Fibroblast of pulmonary artery (primary cell): ENCODE results near the gene PRDM15.

Experiments
- DNase-seq: peaks from one replicate; pipeline ENCODE4 v3.0.0-alpha.2; 2010; ENCODE audit warnings: low read depth
- H3K4me3 ChIP-seq: replicated peaks from 2 replicates; pipeline ENCODE4 v1.5.1; 2011; ENCODE audit warnings: low read depth, mild to moderate bottlenecking, control low read depth, low read length, moderate library complexity
- TF ChIP-seq, protein P1 (sequence below): IDR thresholded peaks from 2 replicates; pipeline ENCODE4 v1.5.1; 2011; ENCODE audit warnings: mild to moderate bottlenecking, control low read depth, low read length, inconsistent platforms; ENCODE audit errors: missing control alignments

PRDM15 gene

DNA sequence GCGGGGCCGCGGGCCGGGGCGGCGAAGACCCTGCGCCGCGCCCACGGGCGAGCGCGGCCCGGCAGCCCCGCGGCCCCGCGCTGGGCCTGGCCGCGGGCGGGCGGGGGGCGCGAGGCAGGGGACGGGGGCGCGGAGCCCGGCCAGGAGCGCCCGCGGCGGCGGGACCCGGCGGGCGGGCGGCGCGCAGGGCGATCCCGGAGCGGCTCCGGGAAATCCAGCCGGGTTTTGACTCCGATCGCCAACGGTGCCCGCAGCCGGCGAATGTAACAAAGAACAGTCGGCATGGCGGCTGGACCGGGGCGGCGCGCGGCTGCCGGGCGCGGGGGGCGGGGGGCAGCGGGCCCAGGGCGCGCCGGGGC is 334 bp downstream of the PRDM15 start:
- peak; percentile 84 for DNase-seq
- H3K4me3 ChIP-seq = peak overlapping the region; percentile 81
- TF ChIP-seq, protein P1, sequence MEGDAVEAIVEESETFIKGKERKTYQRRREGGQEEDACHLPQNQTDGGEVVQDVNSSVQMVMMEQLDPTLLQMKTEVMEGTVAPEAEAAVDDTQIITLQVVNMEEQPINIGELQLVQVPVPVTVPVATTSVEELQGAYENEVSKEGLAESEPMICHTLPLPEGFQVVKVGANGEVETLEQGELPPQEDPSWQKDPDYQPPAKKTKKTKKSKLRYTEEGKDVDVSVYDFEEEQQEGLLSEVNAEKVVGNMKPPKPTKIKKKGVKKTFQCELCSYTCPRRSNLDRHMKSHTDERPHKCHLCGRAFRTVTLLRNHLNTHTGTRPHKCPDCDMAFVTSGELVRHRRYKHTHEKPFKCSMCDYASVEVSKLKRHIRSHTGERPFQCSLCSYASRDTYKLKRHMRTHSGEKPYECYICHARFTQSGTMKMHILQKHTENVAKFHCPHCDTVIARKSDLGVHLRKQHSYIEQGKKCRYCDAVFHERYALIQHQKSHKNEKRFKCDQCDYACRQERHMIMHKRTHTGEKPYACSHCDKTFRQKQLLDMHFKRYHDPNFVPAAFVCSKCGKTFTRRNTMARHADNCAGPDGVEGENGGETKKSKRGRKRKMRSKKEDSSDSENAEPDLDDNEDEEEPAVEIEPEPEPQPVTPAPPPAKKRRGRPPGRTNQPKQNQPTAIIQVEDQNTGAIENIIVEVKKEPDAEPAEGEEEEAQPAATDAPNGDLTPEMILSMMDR = no peak

DNA sequence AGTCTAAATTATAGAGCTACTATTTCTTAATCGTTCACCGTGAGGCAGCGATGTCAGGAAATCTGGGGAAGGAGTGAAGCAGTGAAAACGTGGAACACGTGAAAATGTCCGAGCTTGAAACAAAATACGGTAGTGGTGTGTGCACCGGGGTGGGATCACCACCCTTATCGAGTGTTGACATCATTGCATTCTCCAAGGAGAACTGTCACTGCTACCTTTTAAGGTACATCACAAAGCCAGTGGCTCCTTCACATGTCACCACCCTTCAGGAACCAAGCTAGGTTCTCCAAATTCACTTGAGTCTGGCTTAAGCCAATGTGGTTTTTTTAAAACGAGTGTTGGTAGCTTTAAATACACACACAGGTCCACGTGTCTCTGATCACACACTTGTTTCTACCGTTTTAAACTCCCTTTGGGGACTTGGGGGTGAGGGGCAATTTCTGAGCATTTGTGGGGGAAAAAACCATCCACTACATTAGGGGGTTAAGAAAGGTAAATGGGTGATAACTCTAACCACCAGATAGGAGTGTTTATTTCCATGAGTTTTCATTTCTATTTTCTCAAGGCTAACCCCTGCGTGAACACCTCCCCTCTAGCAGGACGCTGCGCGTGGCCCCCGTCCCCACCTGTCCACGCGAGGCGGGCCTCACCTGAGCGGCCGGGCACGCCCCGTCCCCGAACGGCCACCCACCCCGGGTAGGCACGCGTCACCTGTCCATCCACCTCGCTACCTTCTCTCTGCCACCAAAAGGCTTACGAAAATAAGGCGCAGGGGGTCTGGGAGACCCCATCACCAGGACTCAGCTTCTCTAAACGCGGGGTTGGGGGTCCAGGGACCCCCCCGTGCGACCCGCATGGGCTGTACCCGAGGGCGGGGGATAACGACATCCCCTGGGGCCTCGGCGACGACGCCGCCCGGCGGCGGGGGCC is 978 bp downstream of the PRDM15 start:
- H3K4me3 ChIP-seq = peak overlapping the region; percentile 81
- TF ChIP-seq, protein P1 = no peak
- peak; percentile 60 for DNase-seq

DNA sequence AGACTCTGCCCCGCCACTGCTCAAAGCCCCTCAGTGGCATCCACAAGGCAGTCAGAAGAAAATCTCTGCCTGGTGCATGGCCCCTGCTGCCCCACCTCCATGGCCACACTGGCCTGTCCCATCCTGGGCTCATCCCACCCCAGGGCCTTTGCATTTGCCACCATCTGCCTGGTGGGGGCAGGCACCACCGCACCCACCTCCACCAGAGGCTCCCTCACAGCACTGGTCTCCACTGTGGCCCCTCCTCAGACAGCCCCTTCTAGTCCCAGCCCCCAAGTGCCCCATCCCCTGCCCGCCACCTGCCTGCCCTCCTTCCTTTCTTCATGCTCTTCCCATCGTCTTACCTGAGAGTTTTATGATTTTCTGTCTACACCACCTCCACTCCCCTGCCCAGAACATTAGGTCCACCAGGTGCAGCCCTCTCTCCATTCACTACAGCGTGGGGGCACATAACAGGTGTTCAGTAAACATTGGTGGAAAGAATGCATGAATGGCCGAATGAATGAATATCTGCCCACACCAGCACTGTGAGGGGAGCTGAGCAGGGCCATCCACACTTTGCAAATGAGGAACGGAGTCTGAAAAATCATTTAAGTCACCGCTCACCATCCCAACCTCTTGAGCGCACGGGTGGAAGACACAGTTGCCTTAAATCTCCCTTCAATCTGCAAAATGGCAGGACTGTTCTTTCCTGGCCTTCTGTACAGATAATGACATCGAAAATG is 2.1 kb downstream of the PRDM15 start:
- TF ChIP-seq, protein P1 = no peak
- H3K4me3 ChIP-seq = peak overlapping the region; percentile 81
- no peak for DNase-seq

DNA sequence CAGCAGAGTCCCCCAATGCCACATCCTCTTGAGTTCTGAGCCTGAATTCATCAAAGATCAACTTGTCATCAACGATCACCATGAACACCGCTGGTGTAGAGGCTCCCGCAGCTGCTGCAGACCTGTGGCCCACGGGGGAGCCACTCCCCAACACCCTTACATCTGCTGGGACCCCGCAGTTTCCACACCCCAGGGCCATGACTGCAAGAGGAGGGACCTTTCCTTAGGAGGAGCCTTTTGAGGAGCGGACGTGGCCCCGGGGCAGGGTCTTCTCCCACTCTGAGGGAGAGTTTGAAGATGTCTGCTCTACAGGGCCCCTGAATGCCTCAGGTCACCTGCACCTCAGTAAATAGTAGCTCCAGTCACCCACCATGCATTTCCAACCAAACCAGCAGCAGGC is 2.7 kb downstream of the PRDM15 start:
- no peak for DNase-seq
- TF ChIP-seq, protein P1 = no peak

DNA sequence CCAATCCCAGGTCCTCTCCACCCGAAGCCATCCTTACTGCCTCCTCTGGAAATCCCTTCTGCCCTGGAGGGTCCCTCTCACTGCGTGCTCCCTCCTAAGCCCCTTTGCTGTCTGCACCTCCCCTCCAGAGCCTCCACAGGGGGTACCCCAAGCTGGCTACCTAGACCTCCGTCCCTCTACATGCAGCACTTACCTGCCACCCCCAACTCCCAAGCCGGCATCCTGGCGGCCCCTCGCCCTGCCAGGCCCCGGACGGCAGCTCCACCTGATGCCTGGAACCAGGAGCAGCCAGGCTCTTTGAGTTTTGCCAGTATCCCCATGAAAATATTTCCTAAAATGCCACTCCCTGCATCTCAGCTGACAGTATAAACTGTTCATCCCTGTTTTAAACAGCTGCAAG is 4.1 kb downstream of the PRDM15 start:
- H3K4me3 ChIP-seq = no peak overlapping the region
- DNase-seq = no peak
- TF ChIP-seq, protein P1 = no peak

More for the DNA sequence above, 2.7 kb downstream of the PRDM15 start:
- no peak overlapping the region for H3K4me3 ChIP-seq

DNA sequence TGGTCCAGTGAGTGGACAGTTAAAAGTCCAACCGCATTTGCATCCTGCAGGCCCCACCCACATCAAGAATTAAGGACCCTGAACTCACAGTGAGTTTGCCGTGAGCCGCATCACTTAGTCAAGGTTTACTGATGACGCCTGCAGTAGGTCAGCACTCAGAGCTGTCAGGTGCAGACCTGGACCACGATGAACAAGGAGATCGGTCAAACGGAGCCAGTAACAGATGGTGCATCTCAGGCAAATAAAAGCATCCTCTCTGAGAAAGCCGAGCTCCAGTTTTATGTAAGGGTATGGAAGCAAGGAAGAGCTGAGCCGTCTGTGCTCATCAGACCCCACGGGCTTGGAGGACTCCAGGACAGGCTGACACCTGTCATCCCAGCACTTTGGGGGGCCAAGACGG is 4.5 kb downstream of the PRDM15 start:
- no peak overlapping the region for H3K4me3 ChIP-seq
- no peak for DNase-seq
- TF ChIP-seq, protein P1 = no peak
